Hematopoietic multipotent progenitor cell treated with erythropoietin and hydrocortisone succinate and interleukin-3 and kit ligand, for 6 days (in vitro differentiated cells): ENCODE results near the gene CEP72.
"Not testable (repeated sequence)": the region's sequence is repeated elsewhere in the genome, so short reads cannot be mapped to it uniquely, and the experiment has no call there.

Experiments used
- DNase-seq: peaks from one replicate; pipeline ENCODE4 v3.0.0-alpha.2; 2015

The CEP72 gene

GRCh38 chr5:686936-687335 is 74.8 kb downstream of the CEP72 start:
- DNase-seq, result not testable (repeated sequence)

GRCh38 chr5:688348-689010 is 76.3 kb downstream of the CEP72 start:
- not testable (repeated sequence) for DNase-seq

- not testable (repeated sequence) for DNase-seq
Observed at GRCh38 chr5:690293-690692, 78.2 kb downstream of the CEP72 start.

- DNase-seq, result not testable (repeated sequence)
Observed at GRCh38 chr5:691049-691448, 78.9 kb downstream of the CEP72 start.

GRCh38 chr5:691817-692528 is 79.8 kb downstream of the CEP72 start:
- no peak for DNase-seq

GRCh38 chr5:692529-693041 is 80.4 kb downstream of the CEP72 start:
- not testable (repeated sequence) for DNase-seq

- DNase-seq, result peak; percentile 82
Observed at GRCh38 chr5:693271-694041, 81.3 kb downstream of the CEP72 start, which contains the start of gene TPPP. TSS of gene TPPP (minus strand) at chr5:693352. CDS start at chr5:678060, 15,292 bp downstream.

- DNase-seq, result not testable (repeated sequence)
Observed at GRCh38 chr5:694042-694431, 81.9 kb downstream of the CEP72 start.

- DNase-seq, result not testable (repeated sequence)
Observed at GRCh38 chr5:695475-695874, 83.3 kb downstream of the CEP72 start.

- DNase-seq, result not testable (repeated sequence)
Observed at GRCh38 chr5:696191-696590, 84.1 kb downstream of the CEP72 start.

- not testable (repeated sequence) for DNase-seq
Observed at GRCh38 chr5:696753-697702, 84.9 kb downstream of the CEP72 start.
